NCI-H2107 treated with DMSO at 0.1 percent for 48 hours (cell line): ENCODE results near the gene CADM1.

Source experiments
- DNase-seq: peaks from one replicate; lab custom pipeline; 2025; ENCODE audit not compliant: unreplicated experiment; lab: John Stamatoyannopoulos, UW

CADM1 gene

GRCh38 chr11:115408036-115408921, 95.9 kb downstream of the CADM1 start:
- DNase-seq = no peak

DNA sequence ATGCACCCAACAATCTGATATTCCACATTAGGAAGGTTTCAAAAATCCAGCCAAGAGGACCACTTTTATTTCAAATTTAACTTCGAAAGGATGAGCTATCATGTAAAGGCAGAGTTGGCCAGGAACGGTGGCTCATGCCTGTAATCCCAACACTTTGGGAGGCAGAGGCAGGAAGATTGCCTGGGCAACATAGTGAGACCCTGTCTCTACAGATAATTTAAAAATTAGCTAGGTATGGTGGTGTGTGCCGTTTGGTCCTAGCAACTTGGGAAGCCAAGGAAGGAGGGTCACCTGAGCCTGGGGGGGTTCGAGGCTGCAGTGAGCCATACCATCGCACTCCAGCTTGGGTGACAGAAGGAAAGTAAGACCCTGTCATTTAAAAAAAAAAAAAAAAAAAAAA, 96.7 kb downstream of the CADM1 start:
- DNase-seq = no peak

- DNase-seq = no peak
Measured at GRCh38 chr11:115406404-115406803, 97.8 kb downstream of the CADM1 start.

DNA sequence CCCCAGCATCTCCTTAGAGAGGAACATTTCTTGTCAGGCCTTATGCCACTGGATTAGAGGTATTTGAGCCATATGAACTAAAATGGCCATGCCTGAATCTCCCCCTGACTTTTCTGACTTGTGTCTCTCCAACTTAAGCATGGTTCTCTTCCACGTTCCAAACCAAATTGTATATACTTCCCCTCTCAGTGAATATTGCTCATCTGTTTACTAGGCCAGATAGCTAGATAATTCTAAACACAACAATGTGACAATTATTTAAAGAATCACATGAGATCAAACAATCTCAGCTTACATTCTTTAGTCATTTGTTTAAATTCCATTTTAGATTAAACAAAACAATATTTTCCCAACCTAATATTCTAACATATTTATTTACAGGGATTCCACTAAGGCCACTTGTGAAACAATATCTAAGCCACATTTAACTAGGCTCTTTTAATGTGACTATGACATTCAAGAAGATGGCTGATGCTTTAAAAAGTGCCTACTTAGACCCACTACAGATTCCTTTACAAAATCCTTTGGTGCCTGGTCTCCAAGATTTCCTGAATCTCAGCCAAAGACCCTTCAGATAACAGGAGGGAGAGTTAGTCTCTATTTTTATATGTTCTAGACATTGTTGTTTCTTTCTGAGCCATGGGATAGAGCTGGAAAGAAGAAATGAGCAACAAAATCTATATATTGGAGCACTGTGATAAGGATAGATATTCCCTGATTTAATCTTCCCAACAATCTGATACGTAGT, 105.7 kb downstream of the CADM1 start:
- no peak for DNase-seq

DNA sequence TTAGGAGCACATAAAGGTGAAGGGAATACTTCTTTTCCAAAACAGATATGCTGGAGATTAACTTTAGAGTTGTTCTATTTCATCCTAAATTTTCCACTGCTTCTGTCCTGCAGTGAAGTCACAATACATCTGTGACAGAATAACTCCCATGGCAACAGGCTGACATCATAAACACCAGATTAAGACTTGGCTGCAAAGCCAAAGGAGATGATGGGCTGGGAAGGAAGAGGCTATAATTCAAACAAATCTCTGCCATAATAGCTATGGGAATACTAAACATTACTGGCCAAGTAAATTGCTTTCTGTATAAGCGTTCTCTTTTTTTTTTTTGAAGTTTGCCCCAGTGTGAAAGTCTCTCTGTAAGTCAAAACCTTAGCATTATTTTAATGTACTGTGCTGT, 107.7 kb downstream of the CADM1 start:
- DNase-seq = no peak

GRCh38 chr11:115393950-115394349, 110.3 kb downstream of the CADM1 start:
- no peak for DNase-seq

- DNase-seq = no peak
Measured at GRCh38 chr11:115391598-115391997, 112.6 kb downstream of the CADM1 start.

- DNase-seq = no peak
Measured at GRCh38 chr11:115391160-115391559, 113.1 kb downstream of the CADM1 start.

- DNase-seq = no peak
Measured at GRCh38 chr11:115390441-115390840, 113.8 kb downstream of the CADM1 start.

DNA sequence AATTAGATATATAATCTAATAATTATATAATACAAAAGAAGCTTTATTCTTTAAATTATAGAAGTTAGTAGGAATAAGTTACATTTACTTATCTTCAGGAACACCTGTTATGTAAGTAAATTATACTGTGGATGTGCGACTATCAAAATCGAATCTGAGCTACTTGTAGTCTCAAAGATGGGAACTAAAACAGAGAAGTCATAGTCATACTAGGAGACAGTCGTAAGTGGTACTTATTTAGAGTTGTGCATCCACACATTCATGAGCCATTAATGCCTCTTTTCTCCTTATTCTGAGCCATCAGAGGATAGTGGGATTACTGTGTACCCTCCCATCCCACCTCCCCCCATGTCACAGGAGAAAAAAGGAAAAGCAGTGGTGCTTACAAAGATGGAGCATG, 114.4 kb downstream of the CADM1 start:
- no peak for DNase-seq

- no peak for DNase-seq
Measured at GRCh38 chr11:115385226-115385625, 119.0 kb downstream of the CADM1 start.

DNA sequence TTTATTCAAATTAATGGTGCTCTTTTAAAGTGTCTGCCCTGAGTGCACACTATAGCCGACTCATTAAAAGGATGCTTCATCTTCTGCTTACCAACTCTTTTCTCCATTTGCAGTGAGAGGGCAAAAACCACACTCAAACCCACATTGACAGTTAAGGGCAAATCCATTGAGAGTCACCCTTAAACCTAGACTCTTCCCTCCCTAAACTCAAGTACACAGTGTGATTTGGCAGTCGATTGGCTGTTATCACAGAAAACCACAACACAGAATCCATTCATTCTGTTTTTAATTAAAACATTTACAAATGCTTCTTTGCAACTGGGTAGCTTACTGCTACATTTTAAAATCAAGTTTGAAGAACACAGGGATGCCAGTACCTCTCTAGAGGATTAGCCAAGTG, 120.0 kb downstream of the CADM1 start:
- DNase-seq = no peak

DNA sequence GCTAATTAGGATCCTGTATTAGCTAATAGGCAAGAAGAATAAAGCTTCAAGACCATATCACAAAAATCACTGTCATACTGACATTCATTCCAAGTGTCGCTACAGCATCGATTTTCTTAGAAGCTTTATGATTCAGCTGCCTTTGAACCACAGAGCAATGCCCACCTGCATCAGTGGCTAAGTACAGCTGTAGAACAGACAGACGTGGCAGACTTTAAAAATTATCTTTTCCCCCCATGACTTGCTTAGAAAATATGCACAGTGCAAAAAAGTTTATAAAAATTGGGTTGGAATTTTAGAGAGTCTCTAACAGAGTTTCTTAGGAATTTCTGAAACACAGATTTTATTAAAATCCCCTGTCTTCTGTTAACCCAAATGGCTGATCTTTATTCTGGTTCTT, 120.8 kb downstream of the CADM1 start:
- no peak for DNase-seq

DNA sequence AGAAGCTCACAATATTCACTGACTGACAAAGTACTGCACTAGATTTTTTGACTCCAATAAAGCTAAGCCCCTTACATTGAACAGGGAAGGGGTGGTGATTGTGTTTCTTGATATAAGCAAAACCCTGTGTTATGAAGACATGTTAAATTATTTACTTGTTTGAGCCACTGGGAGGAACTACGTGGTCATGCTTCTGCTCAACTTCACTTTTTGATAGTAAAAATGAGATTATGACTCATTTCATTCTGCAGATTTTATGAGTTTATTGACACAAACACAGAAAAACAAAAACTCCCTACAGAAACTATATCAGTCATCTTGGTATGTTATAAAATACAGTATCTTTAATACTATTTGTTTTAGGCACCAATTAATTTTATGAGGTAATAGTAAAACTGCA, 124.7 kb downstream of the CADM1 start:
- no peak for DNase-seq

DNA sequence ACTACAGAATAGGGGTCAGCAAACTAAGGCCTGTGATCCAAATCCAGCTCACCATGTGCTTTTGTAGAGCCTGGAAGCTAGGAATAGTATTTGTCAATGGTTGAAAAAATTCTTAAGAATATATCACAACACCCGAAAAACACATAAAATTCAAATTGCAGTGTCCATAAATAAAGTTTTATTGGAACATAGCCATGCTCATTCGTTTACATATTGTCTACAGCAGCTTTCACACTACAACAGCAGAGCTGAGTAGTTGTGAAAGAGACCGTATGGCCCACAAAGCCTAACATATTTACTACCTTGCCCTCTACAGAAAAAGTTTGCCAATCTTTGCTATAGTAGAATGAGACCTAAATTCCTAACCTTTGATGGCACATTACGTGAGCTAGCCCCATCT, 125.7 kb downstream of the CADM1 start:
- DNase-seq = no peak

GRCh38 chr11:115377882-115378296, 126.3 kb downstream of the CADM1 start:
- no peak for DNase-seq

- DNase-seq = no peak
Measured at GRCh38 chr11:115368616-115369015, 135.6 kb downstream of the CADM1 start.

GRCh38 chr11:115366826-115367225, 137.4 kb downstream of the CADM1 start:
- no peak for DNase-seq

GRCh38 chr11:115365907-115366306, 138.3 kb downstream of the CADM1 start:
- DNase-seq = no peak

- no peak for DNase-seq
Measured at GRCh38 chr11:115364896-115365295, 139.3 kb downstream of the CADM1 start.

DNA sequence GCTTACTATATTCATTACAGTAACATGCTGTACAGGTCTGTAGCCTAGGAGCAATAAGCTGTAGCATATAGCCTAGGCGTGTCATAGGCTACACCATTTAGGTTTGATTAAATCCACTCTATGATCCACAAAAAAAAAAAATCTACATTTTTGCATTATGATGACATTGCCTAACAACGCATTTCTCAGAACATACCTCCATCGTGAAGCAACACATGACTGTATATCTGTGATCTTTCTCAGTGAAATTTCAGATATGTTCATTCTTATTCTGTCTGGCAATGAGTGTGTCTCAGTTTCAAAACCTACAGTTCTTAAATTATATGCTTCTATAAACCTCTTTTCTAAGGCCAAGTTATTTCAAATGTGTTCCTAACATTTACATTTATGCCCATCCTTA, 140.3 kb downstream of the CADM1 start:
- no peak for DNase-seq

- no peak for DNase-seq
Measured at GRCh38 chr11:115363426-115363825, 140.8 kb downstream of the CADM1 start.
